Renal cortical epithelial cell (primary cell): ENCODE results near the gene KIF26A. TPM values are rescaled to one million over a fixed set of nuclear protein-coding genes. Genes with fewer than 3 reads are reported as not detected.
"Not testable (repeated sequence)": the region's sequence is repeated elsewhere in the genome, so short reads cannot be mapped to it uniquely, and the experiment has no call there.

ENCODE experiments used
- DNase-seq: peaks from one replicate; pipeline ENCODE4 v3.0.0-alpha.2; 2011; ENCODE audit warnings: low read depth
- total RNA-seq: library from RNA; depleted of rRNA; stranded (reverse); fragments of >200 nt; gene quantifications from 2 replicates; pipeline ENCODE4 v1.2.3, GENCODE V29; 2014

The KIF26A gene
- total RNA-seq, 1 donor from 2014 or later, result 0.05 TPM

- DNase-seq, result not testable (repeated sequence)
These were observed 69.9 kb downstream of the KIF26A start for GRCh38 chr14:104208331-104208730.

GRCh38 chr14:104209071-104209470, 70.7 kb downstream of the KIF26A start:
- DNase-seq, result not testable (repeated sequence)

- DNase-seq, result no peak
These were observed 71.8 kb downstream of the KIF26A start for GRCh38 chr14:104209985-104210816.

- no peak for DNase-seq
These were observed 72.4 kb downstream of the KIF26A start for GRCh38 chr14:104210817-104211195.

GRCh38 chr14:104211215-104211614, 72.8 kb downstream of the KIF26A start:
- no peak for DNase-seq

GRCh38 chr14:104211741-104212140, 73.4 kb downstream of the KIF26A start:
- DNase-seq, result no peak

GRCh38 chr14:104212206-104213095, 74.1 kb downstream of the KIF26A start:
- DNase-seq, result no peak

GRCh38 chr14:104213301-104214034, 75.1 kb downstream of the KIF26A start:
- no peak for DNase-seq

GRCh38 chr14:104214431-104215218, 76.2 kb downstream of the KIF26A start:
- no peak for DNase-seq

- no peak for DNase-seq
These were observed 77.4 kb downstream of the KIF26A start for GRCh38 chr14:104215706-104216334.

- DNase-seq, result no peak
These were observed 78.1 kb downstream of the KIF26A start for GRCh38 chr14:104216457-104216856.

- DNase-seq, result no peak
These were observed 79.3 kb downstream of the KIF26A start for GRCh38 chr14:104217486-104218360.

GRCh38 chr14:104218361-104219180, 80.2 kb downstream of the KIF26A start:
- DNase-seq, result no peak

GRCh38 chr14:104219731-104220214, 81.4 kb downstream of the KIF26A start:
- DNase-seq, result no peak

GRCh38 chr14:104220215-104221070, 82.1 kb downstream of the KIF26A start:
- DNase-seq, result no peak

GRCh38 chr14:104221071-104221625, 82.8 kb downstream of the KIF26A start:
- no peak for DNase-seq

GRCh38 chr14:104221636-104222369, 83.4 kb downstream of the KIF26A start:
- DNase-seq, result no peak
